Esophagus squamous epithelium (tissue), 4 donors: ENCODE results near the gene GTF3A.

Source experiments
- POLR2A ChIP-seq, 4 donors: fragments of 450-650 bp; IDR thresholded peaks; one replicate each; pipeline ENCODE4 v1.6.1; 2017; ENCODE audit warnings: antibody characterized with exemption in 4 of 4, mild to moderate bottlenecking in 4 of 4, moderate library complexity in 3 of 4
- TF ChIP-seq, protein P1 (sequence below), 6 experiments: fragments of 450-650 bp in 4 of 6; fragments of 200-600 bp in 2 of 6; sonication (generic) in 2 of 6; IDR thresholded peaks; one replicate each; pipeline ENCODE4 v1.5.1; 2016 to 2019; ENCODE audit warnings: antibody characterized with exemption in 6 of 6, mild to moderate bottlenecking in 4 of 6, moderate library complexity in 4 of 6

GRCh38 chr13:27381601-27382000 lies 42.8 kb upstream of the GTF3A start:
- TF ChIP-seq, protein P1, sequence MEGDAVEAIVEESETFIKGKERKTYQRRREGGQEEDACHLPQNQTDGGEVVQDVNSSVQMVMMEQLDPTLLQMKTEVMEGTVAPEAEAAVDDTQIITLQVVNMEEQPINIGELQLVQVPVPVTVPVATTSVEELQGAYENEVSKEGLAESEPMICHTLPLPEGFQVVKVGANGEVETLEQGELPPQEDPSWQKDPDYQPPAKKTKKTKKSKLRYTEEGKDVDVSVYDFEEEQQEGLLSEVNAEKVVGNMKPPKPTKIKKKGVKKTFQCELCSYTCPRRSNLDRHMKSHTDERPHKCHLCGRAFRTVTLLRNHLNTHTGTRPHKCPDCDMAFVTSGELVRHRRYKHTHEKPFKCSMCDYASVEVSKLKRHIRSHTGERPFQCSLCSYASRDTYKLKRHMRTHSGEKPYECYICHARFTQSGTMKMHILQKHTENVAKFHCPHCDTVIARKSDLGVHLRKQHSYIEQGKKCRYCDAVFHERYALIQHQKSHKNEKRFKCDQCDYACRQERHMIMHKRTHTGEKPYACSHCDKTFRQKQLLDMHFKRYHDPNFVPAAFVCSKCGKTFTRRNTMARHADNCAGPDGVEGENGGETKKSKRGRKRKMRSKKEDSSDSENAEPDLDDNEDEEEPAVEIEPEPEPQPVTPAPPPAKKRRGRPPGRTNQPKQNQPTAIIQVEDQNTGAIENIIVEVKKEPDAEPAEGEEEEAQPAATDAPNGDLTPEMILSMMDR (IDR thresholded peaks at IDR 0.05): no peak
- no peak for TF ChIP-seq POLR2A (IDR thresholded peaks at IDR 0.05)
